Neuronal stem cell (in vitro differentiated cells): ENCODE measurements around the gene PLN.

Experiments
- DNase-seq: peaks from one replicate; pipeline ENCODE4 v3.0.0-alpha.2; 2013; ENCODE audit warnings: low spot score
- H2AFZ ChIP-seq: one replicate; pipeline ENCODE4 v1.6.1; 2013; ENCODE audit warnings: mild to moderate bottlenecking, low read length, inconsistent platforms
- H2AK5ac ChIP-seq: 2 replicates; pipeline ENCODE4 v1.6.1; 2013; ENCODE audit warnings: low read depth, mild to moderate bottlenecking, inconsistent platforms, low read length, moderate library complexity, mixed read lengths
- H2BK120ac ChIP-seq: 2 replicates; pipeline ENCODE4 v1.6.1; 2013; ENCODE audit warnings: low read depth, mild to moderate bottlenecking, inconsistent platforms, low read length, moderate library complexity, mixed read lengths
- H2BK12ac ChIP-seq: one replicate; pipeline ENCODE4 v1.6.1; 2013; ENCODE audit warnings: low read length, inconsistent platforms
- H2BK15ac ChIP-seq: 2 replicates; pipeline ENCODE4 v1.6.1; 2013; ENCODE audit warnings: mild to moderate bottlenecking, low read length, inconsistent platforms, mixed read lengths
- H2BK5ac ChIP-seq: one replicate; pipeline ENCODE4 v1.6.1; 2013; ENCODE audit warnings: inconsistent platforms, mild to moderate bottlenecking, low read length, moderate library complexity
- H3K14ac ChIP-seq: one replicate; pipeline ENCODE4 v1.6.1; 2013; ENCODE audit warnings: low read length, inconsistent platforms
- H3K18ac ChIP-seq: 2 replicates; pipeline ENCODE4 v1.6.1; 2013; ENCODE audit warnings: low read length, inconsistent platforms
- H3K23ac ChIP-seq: 2 replicates; pipeline ENCODE4 v1.6.1; 2013; ENCODE audit warnings: low read depth, mild to moderate bottlenecking, mixed read lengths, low read length, inconsistent platforms; ENCODE audit not compliant: poor library complexity
- H3K27ac ChIP-seq: replicated peaks from 3 replicates; pipeline ENCODE4 v1.5.1; 2013; ENCODE audit warnings: low read length, inconsistent platforms
- H3K27me3 ChIP-seq, 3 experiments: 2 replicates each; pipeline ENCODE4 v1.6.1; 2013; ENCODE audit warnings: low read length in 3 of 3, mild to moderate bottlenecking in 2 of 3, inconsistent platforms in 1 of 3, low read depth in 1 of 3, mixed read lengths in 1 of 3, moderate library complexity in 1 of 3; ENCODE audit not compliant: control insufficient read depth in 3 of 3, insufficient read depth in 3 of 3
- H3K36me3 ChIP-seq, 2 donors: replicated peaks in 1 of 2; 2 replicates each; pipeline ENCODE4 v1.6.1; 2013; ENCODE audit warnings: low read length in 2 of 2; ENCODE audit not compliant: control insufficient read depth in 2 of 2, insufficient read depth in 2 of 2
- H3K4ac ChIP-seq: 2 replicates; pipeline ENCODE4 v1.6.1; 2013; ENCODE audit warnings: inconsistent platforms, mild to moderate bottlenecking, low read length, moderate library complexity
- H3K4me1 ChIP-seq, 2 donors: 1 replicate in 1 of 2; 2 replicates in 1 of 2; pipeline ENCODE4 v1.6.1; 2013; ENCODE audit warnings: low read length in 2 of 2, low read depth in 1 of 2; ENCODE audit not compliant: control insufficient read depth in 2 of 2, insufficient read depth in 1 of 2
- H3K4me2 ChIP-seq: one replicate; pipeline ENCODE4 v1.6.1; 2013; ENCODE audit warnings: mild to moderate bottlenecking, low read length, inconsistent platforms; ENCODE audit not compliant: insufficient read depth, poor library complexity, severe bottlenecking
- H3K4me3 ChIP-seq, 2 donors: 2 replicates each; pipeline ENCODE4 v1.5.1; 2013; ENCODE audit warnings: low read length in 2 of 2, mild to moderate bottlenecking in 2 of 2, inconsistent platforms in 1 of 2, moderate library complexity in 1 of 2
- H3K79me1 ChIP-seq: one replicate; pipeline ENCODE4 v1.6.1; 2013; ENCODE audit warnings: low read depth, mild to moderate bottlenecking, inconsistent platforms, low read length, moderate library complexity
- H3K9ac ChIP-seq: one replicate; pipeline ENCODE4 v1.6.1; 2013; ENCODE audit warnings: mild to moderate bottlenecking, low read depth, low read length, inconsistent platforms; ENCODE audit not compliant: poor library complexity
- H3K9me3 ChIP-seq, 2 donors: replicated peaks in 1 of 2; 2 replicates each; pipeline versions ENCODE3 to v1.6.1; 2013; ENCODE audit warnings: low read length in 2 of 2, mild to moderate bottlenecking in 2 of 2, inconsistent platforms in 1 of 2, low read depth in 1 of 2, mixed read lengths in 1 of 2, moderate library complexity in 1 of 2; ENCODE audit not compliant: control insufficient read depth in 2 of 2, insufficient read depth in 1 of 2
- H4K8ac ChIP-seq: one replicate; pipeline ENCODE4 v1.6.1; 2013; ENCODE audit warnings: low read depth, mild to moderate bottlenecking, inconsistent platforms, low read length, moderate library complexity
- H4K91ac ChIP-seq: one replicate; pipeline ENCODE4 v1.6.1; 2013; ENCODE audit warnings: low read length, low read depth, mild to moderate bottlenecking, inconsistent platforms; ENCODE audit not compliant: poor library complexity
- WGBS, 2 donors: extraction: QIAGEN DNeasy Blood & Tissue Kit; methylation state at CpG; one replicate each; pipeline ENCODE4 v1.1.7; 2013; ENCODE audit warnings: missing lambda C conversion rate in 2 of 2, mixed read lengths in 1 of 2; ENCODE audit not compliant: insufficient read length in 2 of 2, insufficient replicate concordance in 1 of 2; ENCODE audit errors: extremely low coverage in 2 of 2; 5-methylcytosine and 5-hydroxymethylcytosine counted together

PLN gene

DNA sequence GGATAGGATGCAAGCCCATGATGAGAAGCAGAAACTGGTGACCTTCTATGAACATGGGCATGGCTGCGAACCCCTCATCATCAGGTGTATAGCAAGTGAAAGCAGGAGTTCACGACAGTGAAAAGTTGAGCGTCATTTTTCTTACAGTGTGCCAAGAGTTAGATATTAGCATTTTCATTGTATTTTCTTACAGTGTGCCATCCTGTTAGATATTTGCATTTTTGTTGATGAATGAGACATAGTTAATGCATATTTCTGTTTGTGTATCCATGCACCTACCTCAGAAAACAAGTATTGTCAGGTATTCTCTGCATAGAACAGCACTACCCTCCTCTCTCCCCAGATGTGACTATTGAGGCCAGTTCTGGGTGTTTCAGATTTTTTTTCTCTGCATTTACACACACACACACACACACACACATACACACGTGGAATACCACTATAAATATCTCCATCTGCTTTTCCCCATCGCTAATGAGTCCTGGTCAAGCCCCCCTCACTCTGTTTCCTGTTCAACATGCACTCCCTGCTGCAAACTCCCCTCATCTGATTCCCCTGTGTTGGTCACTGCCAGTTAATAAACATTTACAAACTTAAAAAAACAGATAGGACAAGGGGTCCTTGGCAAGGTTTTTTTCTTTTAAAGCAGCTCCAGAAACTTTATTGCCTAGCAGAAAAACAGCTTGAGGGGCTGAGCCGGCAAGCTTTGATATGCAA lies 41.7 kb downstream of the PLN start:
- Histone ChIP-seq H3K4me1 (no peaks in the 10 kb centered on the region), H3K79me1 (no peaks in the 10 kb centered on the region), H3K18ac (no peak overlapping the region), H3K36me3 (no peaks in the 10 kb centered on the region), H2BK12ac (no peak overlapping the region), H3K27ac (no peak overlapping the region), H3K14ac (no peak overlapping the region), H2BK120ac (no peak overlapping the region), H3K4me3 (no peak overlapping the region), H3K23ac (no peak overlapping the region), H3K9ac (no peak overlapping the region), H2AK5ac (no peak overlapping the region), H2BK5ac (no peak overlapping the region), H2BK15ac (no peak overlapping the region), H3K4ac (no peak overlapping the region), H4K91ac (no peak overlapping the region), H4K8ac (no peak overlapping the region), H3K9me3 (no peaks in the 10 kb centered on the region), H2AFZ (no peak overlapping the region), H3K4me2 (no peak overlapping the region), H3K27me3 (no peaks in the 10 kb centered on the region)
- WGBS, 2 donors = no CpG with 5 or more reads among the region's 6 CpGs
- no peak for DNase-seq

DNA sequence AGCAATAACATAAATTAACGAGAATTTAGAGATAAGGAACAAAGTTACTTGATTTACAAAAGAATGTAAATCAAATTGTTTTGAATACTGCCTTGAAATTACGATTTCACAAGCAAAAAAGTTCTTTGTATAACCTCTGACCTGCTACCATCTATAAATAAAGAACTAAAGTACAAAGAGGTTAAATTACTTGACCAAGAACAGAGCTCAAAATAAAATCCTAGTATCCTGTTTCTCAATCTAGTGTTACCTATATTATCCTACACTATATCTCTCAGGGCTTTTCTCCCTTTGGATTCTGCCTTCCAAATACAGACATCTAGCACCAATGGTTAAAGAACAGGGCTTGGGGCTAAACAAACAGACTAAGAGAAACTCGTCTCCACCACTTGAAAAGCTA lies 43.8 kb downstream of the PLN start:
- Histone ChIP-seq H3K4ac (no peak overlapping the region), H3K18ac (no peak overlapping the region), H3K9me3 (no peaks in the 10 kb centered on the region), H2BK12ac (no peak overlapping the region), H3K79me1 (no peaks in the 10 kb centered on the region), H2BK5ac (no peak overlapping the region), H3K36me3 (no peaks in the 10 kb centered on the region), H3K4me2 (no peak overlapping the region), H3K9ac (no peak overlapping the region), H3K27ac (no peak overlapping the region), H3K4me1 (no peaks in the 10 kb centered on the region), H3K23ac (no peak overlapping the region), H3K4me3 (no peak overlapping the region), H2AFZ (no peak overlapping the region), H2BK15ac (no peak overlapping the region), H3K14ac (no peak overlapping the region), H2AK5ac (no peak overlapping the region), H3K27me3 (no peaks in the 10 kb centered on the region), H2BK120ac (no peak overlapping the region), H4K91ac (no peak overlapping the region), H4K8ac (no peak overlapping the region)
- no CpG with 5 or more reads among the region's 3 CpGs for WGBS, 2 donors
- no peak for DNase-seq

DNA sequence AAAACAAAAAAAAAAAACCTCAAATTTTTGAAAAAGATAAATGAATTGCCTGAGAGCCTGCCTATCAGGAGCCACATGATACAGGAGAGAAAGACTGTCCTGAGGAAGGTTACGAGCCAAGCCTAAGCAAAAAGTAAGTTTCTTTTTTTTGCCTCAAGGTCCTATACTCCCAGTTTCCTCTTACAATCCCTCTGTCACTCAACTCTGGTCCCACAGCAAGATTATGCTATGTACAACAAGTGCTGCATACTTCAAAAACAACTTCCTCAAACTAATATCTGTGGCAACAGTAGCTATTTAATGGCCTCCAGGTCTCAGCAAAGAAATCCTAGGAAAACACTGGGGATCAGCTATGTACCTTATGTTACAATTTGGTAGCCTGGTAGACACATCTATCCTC lies 46.8 kb downstream of the PLN start:
- Histone ChIP-seq H2BK120ac (no peak overlapping the region), H2AFZ (no peak overlapping the region), H3K79me1 (no peaks in the 10 kb centered on the region)

DNA sequence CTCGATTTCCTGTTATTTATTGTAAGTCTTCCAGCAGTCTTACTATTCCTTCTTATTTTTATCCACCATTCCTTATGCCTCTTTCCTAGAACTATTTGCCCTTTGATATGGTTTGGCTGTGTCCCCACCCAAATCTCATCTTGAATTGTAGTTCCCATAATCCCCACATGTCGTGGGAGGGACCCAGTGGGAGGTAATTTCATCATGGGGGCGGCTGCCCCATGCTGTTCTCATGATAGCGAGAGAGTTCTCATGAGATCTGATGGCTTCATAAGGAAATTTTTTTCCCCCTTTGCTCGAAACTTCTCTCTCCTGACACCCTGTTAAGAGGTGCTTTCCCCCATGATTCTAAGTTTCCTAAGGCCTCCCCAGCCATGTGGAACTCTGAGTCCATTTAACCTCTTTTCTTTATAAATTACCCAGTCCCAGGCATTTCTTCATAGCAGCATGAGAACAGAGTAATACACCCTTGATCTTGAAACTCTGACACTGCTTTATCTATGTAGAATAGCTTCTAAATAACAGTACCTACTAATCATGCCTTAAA lies 48.8 kb downstream of the PLN start:
- no peak overlapping the region for H3K9ac ChIP-seq
- no peak overlapping the region for H3K14ac ChIP-seq
- no peak for DNase-seq
- H2BK120ac ChIP-seq = no peak overlapping the region
- H2BK15ac ChIP-seq = no peak overlapping the region
- no peak overlapping the region for H3K23ac ChIP-seq
- H3K4me3 ChIP-seq = no peak overlapping the region
- H3K9me3 ChIP-seq = no peaks in the 10 kb centered on the region
- H3K4me1 ChIP-seq = no peaks in the 10 kb centered on the region
- no peak overlapping the region for H4K91ac ChIP-seq
- H3K79me1 ChIP-seq = no peaks in the 10 kb centered on the region
- no peak overlapping the region for H3K27ac ChIP-seq
- no peak overlapping the region for H3K4ac ChIP-seq
- no peak overlapping the region for H2AFZ ChIP-seq
- no peaks in the 10 kb centered on the region for H3K27me3 ChIP-seq
- H2BK5ac ChIP-seq = no peak overlapping the region
- H3K18ac ChIP-seq = no peak overlapping the region
- no peaks in the 10 kb centered on the region for H3K36me3 ChIP-seq
- WGBS, 2 donors = no CpG with 5 or more reads among the region's 5 CpGs
- no peak overlapping the region for H2AK5ac ChIP-seq
- no peak overlapping the region for H3K4me2 ChIP-seq
- H2BK12ac ChIP-seq = no peak overlapping the region
- H4K8ac ChIP-seq = no peak overlapping the region

More for the DNA sequence above, 46.8 kb downstream of the PLN start:
- no peak overlapping the region for H3K14ac ChIP-seq
- no peak overlapping the region for H2BK15ac ChIP-seq
- H3K18ac ChIP-seq = no peak overlapping the region
- H3K4me1 ChIP-seq = no peaks in the 10 kb centered on the region
- H3K4ac ChIP-seq = no peak overlapping the region
- no peaks in the 10 kb centered on the region for H3K36me3 ChIP-seq
- no peak overlapping the region for H2BK12ac ChIP-seq
- no peak overlapping the region for H2BK5ac ChIP-seq
- H2AK5ac ChIP-seq = no peak overlapping the region
- no peak overlapping the region for H4K91ac ChIP-seq
- no peak overlapping the region for H4K8ac ChIP-seq
- H3K4me2 ChIP-seq = no peak overlapping the region
- H3K9ac ChIP-seq = no peak overlapping the region
- no peaks in the 10 kb centered on the region for H3K27me3 ChIP-seq
- H3K27ac ChIP-seq = no peak overlapping the region
- WGBS, 2 donors = no CpG with 5 or more reads among the region's 1 CpG
- DNase-seq = no peak
- no peak overlapping the region for H3K23ac ChIP-seq
- H3K4me3 ChIP-seq = no peak overlapping the region
- no peaks in the 10 kb centered on the region for H3K9me3 ChIP-seq
